OCI-LY7 (cell line): ENCODE data around the gene RNF43. TPM values are rescaled to one million over a fixed set of nuclear protein-coding genes. Genes with fewer than 3 reads are reported as not detected.

ENCODE experiments used
- BruUV-seq: library from RNA; stranded (reverse); fragments of 400-500 nt; replicated peaks from 2 replicates; lab custom pipeline; 2021; lab: Mats Ljungman, UMichigan
- CTCF ChIA-PET: fragments of 300-600 bp; sonication (Branson Sonifier 250); formaldehyde crosslinking; loops from one replicate; lab custom pipeline; 2022; ENCODE audit warnings: antibody characterized with exemption; ENCODE audit not compliant: unreplicated experiment; lab: Charles Lee
- POLR2A ChIA-PET: fragments of 300-600 bp; sonication (Branson Sonifier 250); formaldehyde crosslinking; loops from one replicate; lab custom pipeline; 2022; ENCODE audit warnings: antibody characterized with exemption; lab: Charles Lee
- DNase-seq: peaks from one replicate; pipeline ENCODE4 v3.0.0-alpha.2; 2015; ENCODE audit warnings: low spot score
- H2AFZ ChIP-seq: fragments of 200-600 bp; sonication (generic), shearing (Covaris generic); 2 replicates; pipeline ENCODE4 v1.6.1; 2014; ENCODE audit warnings: mild to moderate bottlenecking, antibody characterized with exemption, low read length, moderate library complexity
- H3K27ac ChIP-seq: fragments of 200-600 bp; sonication (generic); 2 replicates; pipeline ENCODE4 v1.5.1; 2014; ENCODE audit warnings: mixed run types, low read depth, mild to moderate bottlenecking, moderate library complexity, low read length, inconsistent platforms; ENCODE audit not compliant: poor library complexity, severe bottlenecking
- H3K36me3 ChIP-seq: fragments of 200-600 bp; sonication (generic); 2 replicates; pipeline ENCODE4 v1.6.1; 2014; ENCODE audit warnings: mild to moderate bottlenecking, antibody characterized with exemption, low read length, moderate library complexity, mixed read lengths; ENCODE audit not compliant: insufficient read depth
- H3K4me1 ChIP-seq: fragments of 200-600 bp; sonication (generic); 2 replicates; pipeline ENCODE4 v1.5.1; 2014; ENCODE audit warnings: mild to moderate bottlenecking, low read length; ENCODE audit not compliant: insufficient read depth, poor library complexity, severe bottlenecking
- H3K4me2 ChIP-seq: fragments of 200-600 bp; sonication (generic); 2 replicates; pipeline ENCODE4 v1.6.1; 2014; ENCODE audit warnings: mild to moderate bottlenecking, low read length
- H3K4me3 ChIP-seq: fragments of 200-600 bp; sonication (generic); 2 replicates; pipeline ENCODE4 v1.5.1; 2014; ENCODE audit warnings: mild to moderate bottlenecking, low read depth, low read length; ENCODE audit not compliant: poor library complexity, severe bottlenecking
- H3K79me2 ChIP-seq: fragments of 200-600 bp; sonication (generic); 2 replicates; pipeline ENCODE4 v1.6.1; 2016; ENCODE audit warnings: low read depth, mild to moderate bottlenecking, low read length, moderate library complexity, mixed read lengths; ENCODE audit not compliant: insufficient read depth
- H3K9me2 ChIP-seq: fragments of 200-600 bp; sonication (generic); 2 replicates; pipeline ENCODE4 v1.6.1; 2016; ENCODE audit warnings: mild to moderate bottlenecking, low read length, mixed read lengths; ENCODE audit not compliant: insufficient read depth
- H3K9me3 ChIP-seq: fragments of 200-600 bp; sonication (generic); 2 replicates; pipeline ENCODE4 v1.6.1; 2014; ENCODE audit warnings: mild to moderate bottlenecking, mixed run types, low read length, mixed read lengths
- H4K20me1 ChIP-seq: fragments of 200-600 bp; sonication (generic); 2 replicates; pipeline ENCODE4 v1.6.1; 2014; ENCODE audit warnings: mild to moderate bottlenecking, antibody characterized with exemption, low read length, moderate library complexity, mixed read lengths; ENCODE audit not compliant: insufficient read depth
- CTCF ChIP-seq: fragments of 200-600 bp; sonication (generic); conservative IDR thresholded peaks from 2 replicates; pipeline ENCODE4 v1.5.1; 2014; ENCODE audit warnings: mild to moderate bottlenecking, antibody characterized with exemption, low read length, moderate library complexity, mixed read lengths
- EZH2phosphoT487 ChIP-seq: fragments of 200-600 bp; sonication (generic); IDR thresholded peaks from 2 replicates; pipeline ENCODE4 v1.6.1; 2018; ENCODE audit warnings: low read depth, borderline replicate concordance, mild to moderate bottlenecking, mixed run types, antibody characterized with exemption, low read length, moderate library complexity, mixed read lengths
- intact Hi-C: fragments of 100-400 bp; cut with micrococcal nuclease; formaldehyde crosslinking; loops from one replicate; pipeline ENCODE4 v1.10.0; 2022; ENCODE audit not compliant: unreplicated experiment
- total RNA-seq, 2 experiments: library from RNA; depleted of rRNA in 1 of 2; stranded (reverse); fragments of >200 nt in 1 of 2; shearing (Covaris generic) in 1 of 2; gene quantifications; 2 replicates each; pipeline ENCODE4 v1.2.3, GENCODE V29; 2014 to 2022

The RNF43 gene
- total RNA-seq, 2 experiments from 2014 or later: 0.19 to 0.80 TPM

GRCh38 chr17:58375256-58375655, 42.1 kb downstream of the RNF43 start:
- Histone ChIP-seq H3K27ac (no peak overlapping the region), H3K9me2 (no peaks in the 10 kb centered on the region), H3K4me2 (no peak overlapping the region), H3K79me2 (no peaks in the 10 kb centered on the region), H3K4me1 (no peaks in the 10 kb centered on the region), H3K9me3 (no peaks in the 10 kb centered on the region), H4K20me1 (no peaks in the 10 kb centered on the region), H3K4me3 (no peak overlapping the region), H2AFZ (no peak overlapping the region), H3K36me3 (no peaks in the 10 kb centered on the region)
- no peak for DNase-seq
- intact Hi-C loops: no loop called here
- BruUV-seq: no TSS peak
- CTCF ChIA-PET: no interaction called here
- POLR2A ChIA-PET: interaction anchor here (0.5 kb wide), 1 partner anchor 941 kb away, joined by 3 read pairs; no protein-coding TSS in a partner anchor
- TF ChIP-seq CTCF: no peak
- no peak for TF ChIP-seq EZH2phosphoT487

- no peak for DNase-seq
- no peak overlapping the region for H3K27ac ChIP-seq
- no peak for TF ChIP-seq CTCF
- no peak for TF ChIP-seq EZH2phosphoT487
- POLR2A ChIA-PET: interaction anchor here (0.7 kb wide), 1 partner anchor 20 kb away, joined by 4 read pairs; no protein-coding TSS in a partner anchor
- H3K9me2 ChIP-seq: no peaks in the 10 kb centered on the region
- peaks cover 8% of the 10 kb centered on the region for H3K4me1 ChIP-seq
- no TSS peak for BruUV-seq
- H2AFZ ChIP-seq: no peak overlapping the region
- no peaks in the 10 kb centered on the region for H4K20me1 ChIP-seq
- intact Hi-C loops: no loop called here
- no peak overlapping the region for H3K4me2 ChIP-seq
- no peak overlapping the region for H3K4me3 ChIP-seq
- H3K79me2 ChIP-seq: no peaks in the 10 kb centered on the region
- CTCF ChIA-PET: no interaction called here
- H3K9me3 ChIP-seq: no peaks in the 10 kb centered on the region
- H3K36me3 ChIP-seq: no peaks in the 10 kb centered on the region
Measured at GRCh38 chr17:58373923-58374322, 43.4 kb downstream of the RNF43 start.

GRCh38 chr17:58373003-58373402, 44.3 kb downstream of the RNF43 start:
- H3K36me3 ChIP-seq: no peaks in the 10 kb centered on the region
- H4K20me1 ChIP-seq: no peaks in the 10 kb centered on the region
- POLR2A ChIA-PET: interaction anchor here (0.8 to 1.9 kb wide), 3 partner anchors 12 to 52 kb away, joined by 3 to 5 read pairs (median 3); no protein-coding TSS in a partner anchor
- peaks cover 16% of the 10 kb centered on the region for H3K4me1 ChIP-seq
- no peak overlapping the region for H3K4me2 ChIP-seq
- CTCF ChIA-PET: no interaction called here
- no peak overlapping the region for H3K27ac ChIP-seq
- H3K9me3 ChIP-seq: no peaks in the 10 kb centered on the region
- H3K4me3 ChIP-seq: no peak overlapping the region
- no peak overlapping the region for H2AFZ ChIP-seq
- no peaks in the 10 kb centered on the region for H3K79me2 ChIP-seq
- DNase-seq: no peak
- TF ChIP-seq EZH2phosphoT487 (no peak), CTCF (no peak)
- intact Hi-C loops: no loop called here
- BruUV-seq: no TSS peak
- no peaks in the 10 kb centered on the region for H3K9me2 ChIP-seq
